Mammary epithelial cell (primary cell): ENCODE results near the gene TADA2B.

Experiments
- EZH2 ChIP-seq: IDR thresholded peaks from 2 replicates; pipeline ENCODE4 v1.6.1; 2012; ENCODE audit warnings: low read length, inconsistent platforms, borderline replicate concordance
- TF ChIP-seq, protein P1 (sequence below), 2 donors: IDR thresholded peaks in 1 of 2; conservative IDR thresholded peaks in 1 of 2; 2 replicates each; pipeline ENCODE4 v1.5.1; 2011 to 2012; ENCODE audit warnings: inconsistent platforms in 2 of 2, low read length in 2 of 2, mild to moderate bottlenecking in 2 of 2, control low read depth in 1 of 2, low read depth in 1 of 2; ENCODE audit not compliant: insufficient read depth in 1 of 2; ENCODE audit errors: extremely low read depth in 1 of 2

DNA sequence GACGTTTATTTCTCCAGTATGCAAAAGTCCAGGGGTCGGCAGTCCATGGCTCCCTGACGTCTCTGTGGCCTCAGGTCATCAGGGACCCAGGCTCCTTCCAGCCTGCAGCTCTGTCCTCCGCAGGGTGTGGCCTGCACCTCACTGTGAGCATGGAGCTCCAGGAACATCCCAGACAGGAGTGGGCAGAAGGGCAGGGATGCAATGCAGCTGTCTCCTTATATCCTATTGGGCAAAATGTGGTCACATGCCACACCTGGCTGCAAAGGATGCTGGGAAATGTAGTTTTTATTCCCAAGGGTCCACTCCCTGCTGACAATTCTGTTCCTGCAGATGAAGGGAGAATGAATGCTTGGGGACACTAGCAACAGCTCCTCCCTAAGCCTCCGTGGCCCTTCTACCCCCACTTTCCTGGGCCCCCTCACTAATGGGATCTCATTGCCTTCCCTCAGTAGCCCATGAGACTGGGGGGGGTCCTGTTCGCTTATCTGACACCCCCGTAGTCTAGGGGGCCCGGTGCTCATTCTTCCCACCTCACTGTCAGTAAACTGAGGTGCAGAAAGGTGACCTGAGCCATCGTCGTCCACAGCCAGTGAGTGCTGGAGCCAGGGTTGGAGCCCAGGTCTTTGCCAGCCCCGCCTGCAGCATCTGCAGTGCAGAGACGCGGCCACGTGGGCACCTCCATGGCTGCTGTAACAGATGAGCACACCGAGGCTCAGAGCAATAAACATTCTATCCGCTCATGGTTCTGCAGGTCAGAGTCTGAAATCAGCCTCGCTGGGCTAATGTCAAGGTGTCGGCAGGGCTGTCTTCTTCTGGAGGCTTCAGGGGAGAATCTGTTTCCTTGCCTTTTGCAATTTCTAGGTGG, 30.6 kb downstream of the TADA2B start:
- TF ChIP-seq EZH2 = no peak
- TF ChIP-seq, protein P1, sequence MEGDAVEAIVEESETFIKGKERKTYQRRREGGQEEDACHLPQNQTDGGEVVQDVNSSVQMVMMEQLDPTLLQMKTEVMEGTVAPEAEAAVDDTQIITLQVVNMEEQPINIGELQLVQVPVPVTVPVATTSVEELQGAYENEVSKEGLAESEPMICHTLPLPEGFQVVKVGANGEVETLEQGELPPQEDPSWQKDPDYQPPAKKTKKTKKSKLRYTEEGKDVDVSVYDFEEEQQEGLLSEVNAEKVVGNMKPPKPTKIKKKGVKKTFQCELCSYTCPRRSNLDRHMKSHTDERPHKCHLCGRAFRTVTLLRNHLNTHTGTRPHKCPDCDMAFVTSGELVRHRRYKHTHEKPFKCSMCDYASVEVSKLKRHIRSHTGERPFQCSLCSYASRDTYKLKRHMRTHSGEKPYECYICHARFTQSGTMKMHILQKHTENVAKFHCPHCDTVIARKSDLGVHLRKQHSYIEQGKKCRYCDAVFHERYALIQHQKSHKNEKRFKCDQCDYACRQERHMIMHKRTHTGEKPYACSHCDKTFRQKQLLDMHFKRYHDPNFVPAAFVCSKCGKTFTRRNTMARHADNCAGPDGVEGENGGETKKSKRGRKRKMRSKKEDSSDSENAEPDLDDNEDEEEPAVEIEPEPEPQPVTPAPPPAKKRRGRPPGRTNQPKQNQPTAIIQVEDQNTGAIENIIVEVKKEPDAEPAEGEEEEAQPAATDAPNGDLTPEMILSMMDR (conservative IDR thresholded peaks at IDR 0.05 in 1 of 2, IDR thresholded peaks at IDR 0.05 in 1 of 2; ENCODE audit: extremely low read depth in 1 of 2, insufficient read depth in 1 of 2, low read depth in 1 of 2, low read length in 2 of 2) = no peak
